Ectodermal cell (in vitro differentiated cells): ENCODE data around the gene SYNRG.
"Not testable (repeated sequence)": the region's sequence is repeated elsewhere in the genome, so short reads cannot be mapped to it uniquely, and the experiment has no call there.

Source experiments
- H3K27ac ChIP-seq: 2 replicates; pipeline ENCODE4 v1.7.0; 2013; ENCODE audit warnings: mild to moderate bottlenecking, low read depth, low read length; ENCODE audit not compliant: insufficient read depth, poor library complexity, severe bottlenecking
- H3K27me3 ChIP-seq: 2 replicates; pipeline ENCODE4 v1.7.0; 2013; ENCODE audit warnings: mild to moderate bottlenecking, low read length; ENCODE audit not compliant: insufficient read depth, control insufficient read depth, poor library complexity, severe bottlenecking
- H3K36me3 ChIP-seq: one replicate; pipeline ENCODE4 v1.7.0; 2013; ENCODE audit warnings: low read length; ENCODE audit not compliant: control insufficient read depth, insufficient read depth
- H3K4me1 ChIP-seq: one replicate; pipeline ENCODE4 v1.7.0; 2013; ENCODE audit warnings: low read length; ENCODE audit not compliant: control insufficient read depth, insufficient read depth
- H3K4me3 ChIP-seq: 2 replicates; pipeline ENCODE4 v1.7.0; 2013; ENCODE audit warnings: low read depth, low read length, control low read depth; ENCODE audit not compliant: insufficient read depth
- H3K9me3 ChIP-seq: 2 replicates; pipeline ENCODE4 v1.7.0; 2013; ENCODE audit warnings: mild to moderate bottlenecking, low read length, moderate library complexity; ENCODE audit not compliant: control insufficient read depth
- WGBS, 2 experiments: methylation state at CpG; one replicate each; pipeline ENCODE4 v1.1.7; 2013; ENCODE audit warnings: missing lambda C conversion rate in 2 of 2; 5-methylcytosine and 5-hydroxymethylcytosine counted together

Gene SYNRG

GRCh38 chr17:37637956-37638355, 28.7 kb upstream of the SYNRG start:
- Histone ChIP-seq H3K27ac (no peak overlapping the region), H3K36me3 (peaks cover 27% of the 10 kb centered on the region), H3K4me3 (no peak overlapping the region), H3K27me3 (no peaks in the 10 kb centered on the region), H3K4me1 (peaks cover 8% of the 10 kb centered on the region), H3K9me3 (no peaks in the 10 kb centered on the region)

GRCh38 chr17:37616430-37616829, 7.2 kb upstream of the SYNRG start:
- peaks cover 27% of the 10 kb centered on the region for H3K36me3 ChIP-seq

GRCh38 chr17:37614823-37615222, 5.6 kb upstream of the SYNRG start:
- 95% methylated on average over 2 of the region's 2 CpGs for WGBS, 2 experiments
- Histone ChIP-seq H3K4me3 (no peak overlapping the region), H3K36me3 (peaks cover 24% of the 10 kb centered on the region), H3K4me1 (no peaks in the 10 kb centered on the region), H3K27me3 (no peaks in the 10 kb centered on the region), H3K9me3 (no peaks in the 10 kb centered on the region), H3K27ac (no peak overlapping the region)

More at GRCh38 chr17:37616430-37616829, 7.2 kb upstream of the SYNRG start:
- H3K4me1 ChIP-seq, H3K4me3 ChIP-seq, H3K27ac ChIP-seq, H3K27me3 ChIP-seq, H3K9me3 ChIP-seq: not testable (repeated sequence)
- WGBS, 2 experiments, result 93 to 94% methylated on average over 6 of the region's 6 CpGs

GRCh38 chr17:37614391-37614790, 5.2 kb upstream of the SYNRG start:
- Histone ChIP-seq H3K4me3 (no peak overlapping the region), H3K27me3 (no peaks in the 10 kb centered on the region), H3K4me1 (no peaks in the 10 kb centered on the region), H3K9me3 (no peaks in the 10 kb centered on the region), H3K36me3 (peaks cover 24% of the 10 kb centered on the region), H3K27ac (no peak overlapping the region)
- 96 to 97% methylated on average over 4 to 5 of the region's 5 CpGs for WGBS, 2 experiments

GRCh38 chr17:37610971-37611370, 1.8 kb upstream of the SYNRG start:
- H3K4me3 ChIP-seq, result no peak overlapping the region
- no peaks in the 10 kb centered on the region for H3K4me1 ChIP-seq
- peaks cover 21% of the 10 kb centered on the region for H3K36me3 ChIP-seq
- H3K27ac ChIP-seq, result no peak overlapping the region
- H3K27me3 ChIP-seq, result no peaks in the 10 kb centered on the region
- no peaks in the 10 kb centered on the region for H3K9me3 ChIP-seq
- 92 to 93% methylated on average over 1 of the region's 1 CpG for WGBS, 2 experiments

- H3K4me3 ChIP-seq, result peak overlapping the region; percentile 65
- H3K27ac ChIP-seq, result peak overlapping the region; percentile 84
- WGBS, 2 experiments, result 93 to 94% methylated on average over 4 of the region's 5 CpGs
- not testable (repeated sequence) for H3K27me3 ChIP-seq, H3K4me1 ChIP-seq, H3K9me3 ChIP-seq
- peaks cover 17% of the 10 kb centered on the region for H3K36me3 ChIP-seq
Measured at GRCh38 chr17:37610041-37610420, 813 bp upstream of the SYNRG start.

- Histone ChIP-seq H3K36me3 (peaks cover 9% of the 10 kb centered on the region), H3K27me3 (no peaks in the 10 kb centered on the region), H3K27ac (peak overlapping the region; percentile 68), H3K4me3 (peak overlapping the region; percentile 65), H3K9me3 (no peaks in the 10 kb centered on the region), H3K4me1 (no peaks in the 10 kb centered on the region)
- WGBS, 2 experiments, result 6 to 9% methylated on average over 24 to 26 of the region's 26 CpGs
Measured at GRCh38 chr17:37608351-37609169, 658 bp downstream of the SYNRG start.

- Histone ChIP-seq H3K4me1 (no peaks in the 10 kb centered on the region), H3K27me3 (no peaks in the 10 kb centered on the region), H3K27ac (no peak overlapping the region), H3K4me3 (peak overlapping the region; percentile 65), H3K36me3 (peaks cover 6% of the 10 kb centered on the region), H3K9me3 (no peaks in the 10 kb centered on the region)
- WGBS, 2 experiments, result 92 to 93% methylated on average over 23 to 25 of the region's 26 CpGs
Measured at GRCh38 chr17:37607637-37608331, 1.4 kb downstream of the SYNRG start.

GRCh38 chr17:37605813-37606505, 3.3 kb downstream of the SYNRG start:
- H3K4me3 ChIP-seq, result no peak overlapping the region
- H3K4me1 ChIP-seq, result no peaks in the 10 kb centered on the region
- peaks cover 6% of the 10 kb centered on the region for H3K36me3 ChIP-seq
- H3K9me3 ChIP-seq, result no peaks in the 10 kb centered on the region
- H3K27me3 ChIP-seq, result no peaks in the 10 kb centered on the region
- H3K27ac ChIP-seq, result no peak overlapping the region
- WGBS, 2 experiments, result 94 to 95% methylated on average over 7 of the region's 7 CpGs

GRCh38 chr17:37605081-37605480, 4.1 kb downstream of the SYNRG start:
- H3K27me3 ChIP-seq, result no peaks in the 10 kb centered on the region
- H3K4me3 ChIP-seq, result no peak overlapping the region
- H3K9me3 ChIP-seq, result no peaks in the 10 kb centered on the region
- H3K4me1 ChIP-seq, result no peaks in the 10 kb centered on the region
- peaks cover 6% of the 10 kb centered on the region for H3K36me3 ChIP-seq
- no peak overlapping the region for H3K27ac ChIP-seq
- 94 to 99% methylated on average over 4 of the region's 4 CpGs for WGBS, 2 experiments
